Glutamatergic neuron (in vitro differentiated cells): ENCODE results near the gene IFIT3. TPM values are rescaled to one million over a fixed set of nuclear protein-coding genes. Genes with fewer than 3 reads are reported as not detected.
"Not testable (repeated sequence)": the region's sequence is repeated elsewhere in the genome, so short reads cannot be mapped to it uniquely, and the experiment has no call there.

Source experiments
- DNase-seq: peaks from one replicate; pipeline ENCODE4 v3.0.0; 2022
- H3K27ac Mint-ChIP-seq: one replicate; pipeline ENCODE4 v1.8.0; 2020; ENCODE audit warnings: mild to moderate bottlenecking, mixed read lengths, inconsistent platforms; ENCODE audit not compliant: unreplicated experiment
- H3K27me3 Mint-ChIP-seq: one replicate; pipeline ENCODE4 v1.8.0; 2020; ENCODE audit warnings: mild to moderate bottlenecking, moderate library complexity, mixed read lengths, inconsistent platforms; ENCODE audit not compliant: unreplicated experiment
- H3K36me3 Mint-ChIP-seq: one replicate; pipeline ENCODE4 v1.8.0; 2020; ENCODE audit warnings: mild to moderate bottlenecking, mixed read lengths, inconsistent platforms; ENCODE audit not compliant: unreplicated experiment
- H3K4me1 Mint-ChIP-seq: one replicate; pipeline ENCODE4 v1.8.0; 2020; ENCODE audit warnings: mild to moderate bottlenecking, low read depth, mixed read lengths, inconsistent platforms; ENCODE audit not compliant: unreplicated experiment
- H3K4me3 Mint-ChIP-seq: one replicate; pipeline ENCODE4 v1.8.0; 2020; ENCODE audit warnings: mild to moderate bottlenecking, mixed read lengths, inconsistent platforms; ENCODE audit not compliant: unreplicated experiment
- H3K9me3 Mint-ChIP-seq: one replicate; pipeline ENCODE4 v1.8.0; 2020; ENCODE audit warnings: mild to moderate bottlenecking, moderate library complexity, mixed read lengths, inconsistent platforms; ENCODE audit not compliant: unreplicated experiment
- CTCF ChIP-seq: fragments of 200-600 bp; sonication (generic); IDR thresholded peaks from one replicate; pipeline ENCODE4 v1.5.0; 2021; ENCODE audit not compliant: partially characterized antibody, unreplicated experiment
- total RNA-seq: library from RNA; stranded (reverse); fragmentation: NEBNext Ultra II Directional; extraction: Animal tissue kit (Norgen Biotek cat#: 25700); gene quantifications from one replicate; pipeline ENCODE4 v1.2.1, GENCODE V29; 2021; ENCODE audit not compliant: unreplicated experiment

Gene IFIT3
- total RNA-seq, 1 donor from 2014 or later, result not detected

GRCh38 chr10:89310056-89310893 lies 17.5 kb upstream of the IFIT3 start:
- no peak for TF ChIP-seq CTCF
- Mint-ChIP-seq H3K27ac (no peak overlapping the region), H3K4me1 (no peaks in the 10 kb centered on the region), H3K36me3 (no peaks in the 10 kb centered on the region), H3K4me3 (no peak overlapping the region), H3K9me3 (no peaks in the 10 kb centered on the region), H3K27me3 (no peaks in the 10 kb centered on the region)
- no peak for DNase-seq

DNA sequence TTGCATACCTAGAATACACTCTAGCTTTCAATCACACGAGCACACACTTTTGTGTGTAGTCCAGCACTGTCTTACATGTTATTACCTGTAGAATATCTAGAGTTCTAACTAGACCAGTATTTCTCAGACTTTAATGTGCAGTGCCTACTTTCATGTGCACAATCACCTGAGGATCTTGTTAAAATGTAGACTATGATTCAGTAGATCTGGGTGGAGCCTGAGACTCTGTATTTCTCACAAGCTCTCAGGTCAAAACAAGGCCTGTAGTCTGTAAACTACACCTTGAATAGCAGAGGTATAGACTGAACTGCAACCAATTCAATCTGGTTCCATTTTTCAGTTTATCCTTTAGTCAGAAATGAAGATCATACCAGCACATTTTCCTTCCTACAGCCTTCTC lies 14.8 kb upstream of the IFIT3 start:
- no peak for TF ChIP-seq CTCF
- Mint-ChIP-seq H3K36me3 (no peaks in the 10 kb centered on the region), H3K4me1 (no peaks in the 10 kb centered on the region), H3K27me3 (no peaks in the 10 kb centered on the region), H3K27ac (no peak overlapping the region), H3K4me3 (no peak overlapping the region), H3K9me3 (no peaks in the 10 kb centered on the region)
- no peak for DNase-seq

DNA sequence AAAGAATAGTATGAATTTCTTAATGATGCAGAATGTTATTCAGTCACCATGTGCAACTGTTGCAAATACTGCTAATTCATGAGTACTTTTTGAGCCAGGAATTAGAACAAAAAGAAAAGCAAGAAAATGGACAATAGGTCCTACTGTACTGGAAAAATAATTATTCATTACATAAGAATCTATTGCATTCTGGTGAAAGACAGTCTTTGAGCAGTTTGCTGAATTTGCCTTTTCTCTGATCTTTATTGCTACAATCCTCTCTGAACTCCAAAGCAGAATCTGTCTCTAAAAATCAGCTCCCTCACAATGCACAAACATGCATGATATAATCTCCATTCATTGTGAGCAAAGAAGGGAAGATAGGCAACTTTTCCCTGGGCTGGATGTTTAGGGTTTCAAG lies 13.1 kb upstream of the IFIT3 start:
- Mint-ChIP-seq H3K27ac (no peak overlapping the region), H3K4me3 (no peak overlapping the region)

DNA sequence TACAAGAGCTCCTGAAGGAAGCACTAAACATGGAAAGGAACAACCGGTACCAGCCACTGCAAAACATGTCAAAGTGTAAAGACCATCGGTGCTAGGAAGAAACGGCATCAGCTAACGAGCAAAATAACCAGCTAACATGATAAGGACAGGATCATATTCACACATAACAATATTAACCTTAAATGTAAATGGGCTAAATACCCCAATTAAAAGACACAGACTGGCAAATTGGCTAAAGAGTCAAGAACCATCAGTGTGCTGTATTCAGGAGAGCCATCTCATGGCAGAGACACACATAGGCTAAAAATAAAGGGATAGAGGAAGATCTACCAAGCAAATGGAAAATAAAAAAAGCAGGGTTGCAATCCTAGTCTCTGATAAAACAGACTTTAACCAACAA lies 9.8 kb upstream of the IFIT3 start:
- H3K4me1 Mint-ChIP-seq, H3K27ac Mint-ChIP-seq, H3K9me3 Mint-ChIP-seq, H3K4me3 Mint-ChIP-seq, H3K36me3 Mint-ChIP-seq, H3K27me3 Mint-ChIP-seq, DNase-seq: not testable (repeated sequence)

More for the DNA sequence above, 13.1 kb upstream of the IFIT3 start:
- Mint-ChIP-seq H3K36me3 (no peaks in the 10 kb centered on the region), H3K27me3 (no peaks in the 10 kb centered on the region), H3K9me3 (no peaks in the 10 kb centered on the region), H3K4me1 (no peaks in the 10 kb centered on the region)
- no peak for TF ChIP-seq CTCF
- no peak for DNase-seq

GRCh38 chr10:89325081-89325480 lies 2.7 kb upstream of the IFIT3 start:
- H3K27ac Mint-ChIP-seq, H3K4me1 Mint-ChIP-seq, DNase-seq, H3K4me3 Mint-ChIP-seq, H3K36me3 Mint-ChIP-seq, H3K9me3 Mint-ChIP-seq, H3K27me3 Mint-ChIP-seq: not testable (repeated sequence)

- not testable (repeated sequence) for H3K27ac Mint-ChIP-seq, H3K9me3 Mint-ChIP-seq, H3K4me1 Mint-ChIP-seq, H3K36me3 Mint-ChIP-seq, H3K4me3 Mint-ChIP-seq, DNase-seq, H3K27me3 Mint-ChIP-seq
Observed at GRCh38 chr10:89325856-89326255, 1.9 kb upstream of the IFIT3 start.
